Measurements from ENCODE around the gene IFT25. TPM values are rescaled to one million over a fixed set of nuclear protein-coding genes. Genes with fewer than 3 reads are reported as not detected.

IFT25 gene
- total and polyA plus RNA-seq, 2 of the 13 experiments (the other 11 are each of a cell fraction or from before 2014, with no cell fraction given) = 19.7 to 48.0 TPM

GRCh38 chr1:53946252-53947171 lies 1.0 kb upstream of the IFT25 start, which contains the start of gene LRRC42 (continued):
- TF ChIP-seq ZNF687 (CRISPR knock-in tag; IDR thresholded peaks at IDR 0.05) (no peak), ZNF660 (CRISPR knock-in tag; IDR thresholded peaks at IDR 0.05; ENCODE audit: borderline replicate concordance, low read depth) (no peak), ZHX2 (IDR thresholded peaks at IDR 0.05; ENCODE audit: low read depth) (no peak), ZHX2 (CRISPR knock-in tag; IDR thresholded peaks at IDR 0.05; ENCODE audit: borderline replicate concordance) (no peak), ZBTB33 (CRISPR knock-in tag; IDR thresholded peaks at IDR 0.05) (no peak), ZNF761 (CRISPR knock-in tag; conservative IDR thresholded peaks at IDR 0.05) (no peak), SAP130 (CRISPR knock-in tag; IDR thresholded peaks at IDR 0.05; ENCODE audit: low read depth) (peak; percentile 43; the same call in 1 of the 2 replicates), ZNF235 (CRISPR knock-in tag; IDR thresholded peaks at IDR 0.05; ENCODE audit: borderline replicate concordance) (no peak), ZNF781 (CRISPR knock-in tag; IDR thresholded peaks at IDR 0.05; ENCODE audit: borderline replicate concordance, not compliant biosample characterization) (no peak), ZNF782 (CRISPR knock-in tag; IDR thresholded peaks at IDR 0.05; ENCODE audit: borderline replicate concordance) (no peak), ZFY (CRISPR knock-in tag; IDR thresholded peaks at IDR 0.05) (no peak; the same call in 1 of the 2 replicates), ZNF343 (CRISPR knock-in tag; IDR thresholded peaks at IDR 0.05) (0 out of 2 replicates have a peak, but pooled peaks have one; percentile 65), FOXJ3 (CRISPR knock-in tag; IDR thresholded peaks at IDR 0.05; ENCODE audit: borderline replicate concordance) (no peak), FOXM1 (CRISPR knock-in tag; IDR thresholded peaks at IDR 0.05) (no peak), ZNF335 (CRISPR knock-in tag; IDR thresholded peaks at IDR 0.05) (no peak)

Measured in HepG2 (cell line).